A673 (cell line): ENCODE results near the gene ATXN10.

ENCODE experiments used
- CTCF ChIP-seq: fragments of 300-800, 200-600 bp; sonication (generic); conservative IDR thresholded peaks from 2 replicates; pipeline ENCODE4 v1.5.1; 2017; ENCODE audit warnings: low read depth, mild to moderate bottlenecking, antibody characterized with exemption, low read length, moderate library complexity, mixed read lengths
- EZH2 ChIP-seq: fragments of 200-600 bp; sonication (generic); IDR thresholded peaks from 2 replicates; pipeline ENCODE4 v1.6.1; 2017; ENCODE audit warnings: borderline replicate concordance, low read depth, mild to moderate bottlenecking, mixed read lengths, antibody characterized with exemption, low read length; ENCODE audit not compliant: poor library complexity, severe bottlenecking

GRCh38 chr22:45777852-45778375 lies 106.3 kb downstream of the ATXN10 start:
- TF ChIP-seq CTCF (no peak), EZH2 (no peak)
